HG03565 (cell line): ENCODE data around the gene CDC42EP4.
"Not testable (repeated sequence)": the region's sequence is repeated elsewhere in the genome, so short reads cannot be mapped to it uniquely, and the experiment has no call there.

Experiments
- ATAC-seq: cut with Tn5 transposase; IDR thresholded peaks from one replicate; pipeline ENCODE4 v1.9.1; 2021; ENCODE audit warnings: mild to moderate bottlenecking, moderate library complexity; ENCODE audit not compliant: unreplicated experiment

Gene CDC42EP4

GRCh38 chr17:73283250-73283649 lies 28.6 kb downstream of the CDC42EP4 start:
- no peak for ATAC-seq

- no peak for ATAC-seq
Observed at GRCh38 chr17:73282629-73283028, 29.2 kb downstream of the CDC42EP4 start.

- peak; percentile 96 for ATAC-seq
Observed at GRCh38 chr17:73281928-73282327, 29.9 kb downstream of the CDC42EP4 start.

- ATAC-seq = no peak
Observed at GRCh38 chr17:73280191-73280590, 31.6 kb downstream of the CDC42EP4 start.

GRCh38 chr17:73279704-73280103 lies 32.1 kb downstream of the CDC42EP4 start:
- ATAC-seq = no peak

- no peak for ATAC-seq
Observed at GRCh38 chr17:73278465-73279453, 33.0 kb downstream of the CDC42EP4 start.

- no peak for ATAC-seq
Observed at GRCh38 chr17:73278049-73278464, 33.7 kb downstream of the CDC42EP4 start.

- no peak for ATAC-seq
Observed at GRCh38 chr17:73274490-73274889, 37.3 kb downstream of the CDC42EP4 start.

GRCh38 chr17:73272906-73273218 lies 38.9 kb downstream of the CDC42EP4 start:
- ATAC-seq = no peak

- peak; percentile 99 for ATAC-seq
Observed at GRCh38 chr17:73271072-73271471, 40.7 kb downstream of the CDC42EP4 start.

- ATAC-seq = no peak
Observed at GRCh38 chr17:73269791-73270190, 42.0 kb downstream of the CDC42EP4 start.

GRCh38 chr17:73269329-73269615 lies 42.5 kb downstream of the CDC42EP4 start:
- no peak for ATAC-seq

- ATAC-seq = no peak
Observed at GRCh38 chr17:73268582-73269328, 43.0 kb downstream of the CDC42EP4 start.

- no peak for ATAC-seq
Observed at GRCh38 chr17:73267648-73268537, 43.9 kb downstream of the CDC42EP4 start.

GRCh38 chr17:73266796-73267195 lies 45.0 kb downstream of the CDC42EP4 start:
- ATAC-seq = no peak

- no peak for ATAC-seq
Observed at GRCh38 chr17:73265646-73266640, 45.9 kb downstream of the CDC42EP4 start.

GRCh38 chr17:73264448-73264847 lies 47.4 kb downstream of the CDC42EP4 start:
- ATAC-seq = not testable (repeated sequence)

- no peak for ATAC-seq
Observed at GRCh38 chr17:73262676-73263642, 48.8 kb downstream of the CDC42EP4 start.
